ENCODE results near the gene DUSP28. TPM values are rescaled to one million over a fixed set of nuclear protein-coding genes. Genes with fewer than 3 reads are reported as not detected.

Gene DUSP28
- total and polyA plus RNA-seq, 9 donors: 2.7 to 9.9 (median 4.3) TPM

DNA sequence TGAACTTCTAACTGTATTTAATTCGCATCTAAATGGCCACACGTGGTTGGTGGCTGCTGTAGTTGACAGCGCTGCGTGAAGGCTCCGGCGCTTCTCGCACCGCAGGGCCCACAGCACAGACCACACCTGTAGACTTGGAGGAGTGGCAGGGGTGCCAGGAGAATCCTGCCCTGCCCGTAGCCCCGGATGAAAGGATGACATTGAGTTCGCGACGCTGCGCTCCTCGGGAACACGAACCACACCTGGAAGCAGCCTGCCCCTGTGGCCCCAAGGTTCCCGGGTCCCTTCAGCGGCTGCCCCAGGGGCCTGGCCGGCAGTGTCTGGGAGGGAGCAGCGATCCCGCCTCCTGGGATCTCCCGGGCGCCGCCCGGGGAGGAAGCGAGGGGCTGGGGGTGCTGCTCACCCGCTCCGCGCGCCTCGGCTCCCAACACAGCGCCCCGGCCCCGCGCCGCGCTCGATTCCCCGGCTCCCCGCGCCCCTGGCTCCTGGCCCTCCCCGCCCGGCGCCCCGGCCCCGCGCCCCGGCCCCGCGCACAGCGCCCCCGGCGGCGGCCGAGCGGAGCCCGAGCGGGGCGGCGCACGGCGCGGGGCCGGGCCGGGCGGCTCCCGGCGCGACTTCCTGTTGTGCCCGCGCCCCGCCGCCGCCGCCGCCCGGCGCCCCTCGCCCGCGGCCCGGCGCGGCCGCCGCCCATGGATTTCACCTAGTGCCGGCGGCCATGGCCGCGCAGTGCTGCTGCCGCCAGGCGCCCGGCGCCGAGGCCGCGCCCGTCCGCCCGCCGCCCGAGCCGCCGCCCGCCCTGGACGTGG lies 7.9 kb downstream of the DUSP28 start, which contains the start of gene RNPEPL1:
TSS of gene RNPEPL1 (plus strand) at position 613 of the 806 bp plus-strand sequence. CDS start at position 716, 103 bp downstream.
- intact Hi-C loops (cut with DNase I): loop anchor here in 2 of 4 donors (10.0 kb wide), 2 partner anchors 333 to 1163 kb away; partner anchors contain the start of gene HDAC4 (in 1 of the 2)
- Histone ChIP-seq H3K4me3 (peak within 1 kb of the TSS; percentile 78), H3K27ac (peak within 1 kb of the TSS; percentile 72 to 83), H3K9me3 (no peaks in the 10 kb centered on the region), H3K36me3 (no peaks in the 10 kb centered on the region), H3K27me3 (no peaks in the 10 kb centered on the region), H3K4me1 (ENCODE audit: insufficient read depth) (peaks cover 17% of the 10 kb centered on the region)
- 0 to 1% (median 1%) methylated on average over 15 to 101 of the region's 106 CpGs for WGBS, 3 donors
- peak; percentile 28 to 63 (median 55) for DNase-seq
- TF ChIP-seq, protein P1, sequence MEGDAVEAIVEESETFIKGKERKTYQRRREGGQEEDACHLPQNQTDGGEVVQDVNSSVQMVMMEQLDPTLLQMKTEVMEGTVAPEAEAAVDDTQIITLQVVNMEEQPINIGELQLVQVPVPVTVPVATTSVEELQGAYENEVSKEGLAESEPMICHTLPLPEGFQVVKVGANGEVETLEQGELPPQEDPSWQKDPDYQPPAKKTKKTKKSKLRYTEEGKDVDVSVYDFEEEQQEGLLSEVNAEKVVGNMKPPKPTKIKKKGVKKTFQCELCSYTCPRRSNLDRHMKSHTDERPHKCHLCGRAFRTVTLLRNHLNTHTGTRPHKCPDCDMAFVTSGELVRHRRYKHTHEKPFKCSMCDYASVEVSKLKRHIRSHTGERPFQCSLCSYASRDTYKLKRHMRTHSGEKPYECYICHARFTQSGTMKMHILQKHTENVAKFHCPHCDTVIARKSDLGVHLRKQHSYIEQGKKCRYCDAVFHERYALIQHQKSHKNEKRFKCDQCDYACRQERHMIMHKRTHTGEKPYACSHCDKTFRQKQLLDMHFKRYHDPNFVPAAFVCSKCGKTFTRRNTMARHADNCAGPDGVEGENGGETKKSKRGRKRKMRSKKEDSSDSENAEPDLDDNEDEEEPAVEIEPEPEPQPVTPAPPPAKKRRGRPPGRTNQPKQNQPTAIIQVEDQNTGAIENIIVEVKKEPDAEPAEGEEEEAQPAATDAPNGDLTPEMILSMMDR (IDR thresholded peaks at IDR 0.05): peak in 1 of 3 donors; percentile 20
- TF ChIP-seq EP300 (IDR thresholded peaks at IDR 0.05): no peak

DNA sequence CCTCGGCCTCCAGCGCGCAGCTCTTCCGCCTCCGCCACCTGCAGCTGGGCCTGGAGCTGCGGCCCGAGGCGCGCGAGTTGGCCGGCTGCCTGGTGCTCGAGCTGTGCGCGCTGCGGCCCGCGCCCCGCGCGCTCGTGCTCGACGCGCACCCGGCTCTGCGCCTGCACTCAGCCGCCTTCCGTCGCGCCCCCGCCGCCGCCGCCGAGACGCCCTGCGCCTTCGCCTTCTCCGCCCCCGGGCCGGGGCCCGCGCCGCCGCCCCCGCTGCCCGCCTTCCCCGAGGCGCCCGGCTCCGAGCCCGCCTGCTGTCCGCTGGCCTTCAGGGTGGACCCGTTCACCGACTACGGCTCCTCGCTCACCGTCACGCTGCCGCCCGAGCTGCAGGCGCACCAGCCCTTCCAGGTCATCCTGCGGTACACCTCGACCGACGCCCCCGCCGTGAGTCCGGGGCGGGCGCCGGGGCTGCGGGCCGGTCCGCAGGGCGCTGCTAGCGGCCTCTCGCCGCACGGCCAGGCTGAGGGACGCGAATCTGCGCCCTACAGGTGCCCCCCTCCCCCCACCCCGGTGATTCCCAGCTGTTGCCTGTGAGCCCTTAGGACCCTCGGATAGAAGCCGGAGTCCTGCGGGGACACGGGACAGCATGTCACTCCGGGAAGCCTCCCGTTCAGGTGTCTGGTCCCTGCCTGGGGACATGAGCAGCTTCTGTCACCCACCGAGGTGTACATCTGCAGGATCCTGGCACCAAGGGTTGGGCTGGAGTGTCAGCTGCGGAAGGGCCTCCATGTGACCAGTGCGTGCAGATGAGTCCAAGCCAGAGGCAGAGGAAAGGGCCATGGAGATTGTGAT lies 8.7 kb downstream of the DUSP28 start:
- peak; percentile 67 to 84 (median 79) for DNase-seq
- TF ChIP-seq EP300 (IDR thresholded peaks at IDR 0.05): no peak
- TF ChIP-seq, protein P1 (IDR thresholded peaks at IDR 0.05): no peak
- no peak for TF ChIP-seq POLR2A (IDR thresholded peaks at IDR 0.05)
- Histone ChIP-seq H3K36me3 (no peaks in the 10 kb centered on the region), H3K4me3 (peak overlapping the region; percentile 59), H3K4me1 (ENCODE audit: insufficient read depth) (peaks cover 17% of the 10 kb centered on the region), H3K9me3 (no peaks in the 10 kb centered on the region), H3K27me3 (no peaks in the 10 kb centered on the region), H3K27ac (peak overlapping the region; percentile 59 to 69)
- WGBS, 3 donors: 0 to 5% (median 2%) methylated on average over 6 to 93 of the region's 93 CpGs
- intact Hi-C loops (cut with DNase I): loop anchor here in 2 of 4 donors (10.0 kb wide), 2 partner anchors 334 to 1164 kb away; partner anchors contain the start of gene HDAC4 (in 1 of the 2)

DNA sequence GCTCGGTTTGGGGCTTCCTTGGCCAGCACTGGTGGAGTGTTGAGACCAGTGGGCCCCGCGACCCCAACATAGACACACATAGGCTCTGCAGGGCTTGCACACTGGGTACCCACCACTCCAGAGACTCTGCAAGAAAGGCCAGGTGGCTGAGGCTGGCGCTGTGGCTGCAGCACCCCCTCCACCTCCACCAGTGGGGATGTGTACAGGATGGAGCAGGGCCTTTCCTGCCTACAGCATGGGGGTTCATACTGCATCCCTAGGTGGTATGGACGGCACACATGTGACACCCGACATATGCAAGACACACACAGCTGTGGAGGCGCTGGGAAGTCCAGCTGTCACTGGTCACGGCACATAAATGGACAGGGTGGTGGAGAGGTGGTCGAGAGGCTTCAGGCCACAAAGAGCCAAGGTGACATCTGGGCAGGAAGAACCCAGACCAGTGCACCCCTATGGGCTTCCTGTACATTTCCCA lies 9.4 kb downstream of the DUSP28 start:
- H3K27ac ChIP-seq: peak overlapping the region in 1 of 2 donors; percentile 59
- TF ChIP-seq EP300 (IDR thresholded peaks at IDR 0.05) (no peak), POLR2A (IDR thresholded peaks at IDR 0.05) (no peak)
- TF ChIP-seq, protein P1 (IDR thresholded peaks at IDR 0.05): no peak
- H3K27me3 ChIP-seq: no peaks in the 10 kb centered on the region
- no peaks in the 10 kb centered on the region for H3K9me3 ChIP-seq
- H3K36me3 ChIP-seq: no peaks in the 10 kb centered on the region
- WGBS, 3 donors: 80 to 81% (median 81%) methylated on average over 9 of the region's 9 CpGs
- peak overlapping the region; percentile 59 for H3K4me3 ChIP-seq
- DNase-seq: peak in 4 of 5 donors; percentile 19 to 48 (median 38)
- intact Hi-C loops (cut with DNase I): loop anchor here in 2 of 4 donors (10.0 kb wide), 2 partner anchors 335 to 1165 kb away; partner anchors contain the start of gene HDAC4 (in 1 of the 2)
- H3K4me1 ChIP-seq (ENCODE audit: insufficient read depth): peaks cover 17% of the 10 kb centered on the region

DNA sequence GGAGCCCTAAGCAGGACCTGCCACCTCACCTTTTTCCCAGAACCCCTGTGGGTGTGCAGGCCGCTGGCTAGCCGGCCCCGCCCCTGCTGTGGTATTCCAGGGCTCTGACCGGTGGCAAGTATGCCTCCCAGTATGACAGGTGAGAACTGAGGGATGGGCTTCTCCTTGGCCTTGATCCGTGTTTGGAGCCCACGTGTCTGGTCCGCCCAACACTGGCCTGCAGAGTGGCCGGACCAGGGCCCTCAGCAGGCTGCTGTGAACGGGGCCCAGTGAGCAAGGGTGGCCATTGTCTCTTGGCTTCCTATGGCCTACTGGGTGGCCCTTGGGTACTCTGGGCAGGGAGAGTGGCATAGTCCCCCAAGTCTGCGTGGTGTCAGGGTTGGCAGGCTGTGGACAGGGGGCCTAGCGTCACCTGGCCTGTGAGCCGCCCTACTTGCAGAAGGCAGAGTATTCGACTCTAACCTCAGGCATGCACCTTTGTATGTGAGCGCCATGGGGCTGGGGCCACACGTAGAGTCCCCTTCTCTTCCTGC lies 9.9 kb downstream of the DUSP28 start:
- intact Hi-C loops (cut with DNase I): loop anchor here in 2 of 4 donors (10.0 kb wide), 2 partner anchors 335 to 1165 kb away; partner anchors contain the start of gene HDAC4 (in 1 of the 2)
- Histone ChIP-seq H3K4me3 (no peak overlapping the region), H3K27ac (no peak overlapping the region), H3K36me3 (no peaks in the 10 kb centered on the region), H3K4me1 (ENCODE audit: insufficient read depth) (peaks cover 17% of the 10 kb centered on the region), H3K27me3 (no peaks in the 10 kb centered on the region), H3K9me3 (no peaks in the 10 kb centered on the region)
- 91% methylated on average over 15 of the region's 15 CpGs for WGBS, 3 donors
- DNase-seq: peak; percentile 11 to 39 (median 25)
- no peak for TF ChIP-seq POLR2A (IDR thresholded peaks at IDR 0.05)
- TF ChIP-seq, protein P1 (IDR thresholded peaks at IDR 0.05): no peak
- TF ChIP-seq EP300 (IDR thresholded peaks at IDR 0.05): no peak

Data from ovary (tissue), 9 donors.